HPDE6-E6E7 (cell line): ENCODE results near the gene PNP.
"Not testable (repeated sequence)": the region's sequence is repeated elsewhere in the genome, so short reads cannot be mapped to it uniquely, and the experiment has no call there.

Source experiments
- DNase-seq: peaks from one replicate; pipeline ENCODE4 v3.0.0; 2011; ENCODE audit warnings: missing footprints; ENCODE audit errors: extremely low spot score

PNP gene

DNA sequence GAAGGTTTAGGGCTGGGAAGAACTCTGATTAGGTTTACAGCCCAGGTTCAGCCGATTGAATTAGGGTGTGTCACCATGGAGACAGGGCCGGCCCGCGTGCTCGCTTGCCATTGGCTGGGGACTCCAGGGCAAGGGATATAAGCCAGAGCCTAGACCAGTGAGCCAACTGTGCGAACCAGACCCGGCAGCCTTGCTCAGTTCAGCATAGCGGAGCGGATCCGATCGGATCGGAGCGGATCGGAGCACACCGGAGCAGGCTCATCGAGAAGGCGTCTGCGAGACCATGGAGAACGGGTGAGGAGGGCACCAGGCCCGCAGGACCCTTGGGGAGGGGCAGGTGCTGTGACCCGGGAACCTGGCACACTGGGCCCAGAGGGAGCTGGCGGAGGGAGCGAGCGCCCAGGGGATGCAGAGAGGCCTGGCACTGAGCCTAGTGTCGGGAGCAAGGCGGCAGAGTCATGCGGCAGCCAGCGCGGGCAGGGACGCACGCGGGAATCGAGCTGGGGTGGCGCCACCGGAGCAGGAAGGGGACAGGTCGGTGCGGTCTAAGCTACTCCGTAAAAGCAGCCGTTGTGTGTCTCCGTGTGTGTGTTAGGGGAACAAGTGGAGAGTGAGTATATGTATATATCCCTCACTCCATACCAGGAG lies at the start of gene PNP:
PNP (plus strand) TSS at position 165 of the 648 bp plus-strand sequence; CDS start at position 284, 119 bp downstream.
- DNase-seq: peak; percentile 98

DNA sequence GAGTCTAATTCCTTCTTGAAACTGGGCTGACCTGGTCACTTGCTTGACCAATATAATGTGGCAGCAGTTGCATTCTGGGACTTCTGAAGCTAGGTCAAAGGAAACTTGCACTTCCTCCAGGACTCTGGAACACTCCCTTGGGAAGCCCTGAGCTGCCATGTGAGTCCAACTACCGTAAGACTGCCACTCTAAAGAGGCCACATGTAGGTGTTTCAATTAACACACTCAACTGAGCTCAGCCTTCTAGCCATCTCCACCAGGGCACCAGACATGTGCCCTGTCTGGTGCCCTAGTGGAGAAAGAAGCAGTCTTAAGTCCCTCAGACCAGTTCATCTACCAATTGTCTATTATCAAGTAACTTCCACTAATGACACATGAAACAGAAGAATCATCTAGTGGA lies 49.8 kb upstream of the PNP start:
- DNase-seq: no peak

DNA sequence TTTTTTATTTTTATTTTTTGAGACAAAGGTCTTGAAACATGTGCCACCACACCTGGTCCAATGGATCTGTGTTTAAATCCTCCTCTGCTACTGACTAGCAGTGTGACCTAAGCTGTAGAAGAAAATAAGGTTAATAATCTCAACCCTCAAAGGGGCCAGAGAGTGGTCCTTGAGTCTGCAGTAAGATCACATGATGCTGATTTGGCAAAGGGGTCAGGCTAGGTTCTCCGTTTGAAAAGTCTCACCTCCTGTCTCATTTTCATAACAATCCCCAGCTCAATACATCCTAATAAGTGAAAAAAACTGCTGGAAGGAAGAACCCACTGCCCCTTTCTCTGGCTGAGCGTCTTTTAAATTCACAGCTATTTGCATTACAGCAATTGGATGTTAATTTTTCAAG lies 47.9 kb upstream of the PNP start:
- no peak for DNase-seq

DNA sequence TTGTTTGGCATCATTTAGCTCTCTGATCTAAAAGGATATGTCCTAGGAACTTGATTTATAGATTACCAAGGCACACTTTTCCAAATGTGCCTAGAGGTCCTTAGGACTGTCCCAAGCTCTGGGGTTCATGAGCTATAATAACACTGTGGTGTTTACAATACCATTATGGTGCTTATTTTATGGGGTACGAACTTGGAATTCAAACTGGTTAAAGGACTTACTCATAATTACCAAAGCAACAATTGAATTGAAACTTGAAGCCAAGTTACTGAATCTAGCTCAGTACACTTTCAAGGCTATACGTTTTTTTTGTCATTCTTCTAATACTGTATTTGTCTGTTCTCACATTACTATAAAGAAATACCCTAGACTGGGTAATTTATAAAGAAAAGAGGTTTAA lies 46.3 kb upstream of the PNP start:
- no peak for DNase-seq

DNA sequence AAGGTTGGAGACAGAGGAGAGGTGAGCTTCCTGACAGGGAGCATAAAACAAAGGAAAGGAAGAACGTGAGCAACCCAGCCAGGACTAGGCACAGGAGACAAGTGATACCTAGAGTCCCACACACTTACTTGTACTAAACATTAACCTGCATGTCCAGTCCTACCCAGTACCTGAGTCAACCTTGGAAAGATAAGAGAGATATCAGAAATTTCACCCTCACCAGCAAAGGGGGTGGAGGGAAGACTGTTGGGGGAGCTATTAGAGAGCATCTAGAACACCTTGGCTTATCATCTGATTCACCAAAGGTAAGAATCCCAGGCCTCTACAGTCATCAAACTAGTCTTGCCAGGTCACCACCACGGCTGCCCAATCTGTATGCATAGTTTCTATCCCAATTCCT lies 44.4 kb upstream of the PNP start:
- no peak for DNase-seq

DNA sequence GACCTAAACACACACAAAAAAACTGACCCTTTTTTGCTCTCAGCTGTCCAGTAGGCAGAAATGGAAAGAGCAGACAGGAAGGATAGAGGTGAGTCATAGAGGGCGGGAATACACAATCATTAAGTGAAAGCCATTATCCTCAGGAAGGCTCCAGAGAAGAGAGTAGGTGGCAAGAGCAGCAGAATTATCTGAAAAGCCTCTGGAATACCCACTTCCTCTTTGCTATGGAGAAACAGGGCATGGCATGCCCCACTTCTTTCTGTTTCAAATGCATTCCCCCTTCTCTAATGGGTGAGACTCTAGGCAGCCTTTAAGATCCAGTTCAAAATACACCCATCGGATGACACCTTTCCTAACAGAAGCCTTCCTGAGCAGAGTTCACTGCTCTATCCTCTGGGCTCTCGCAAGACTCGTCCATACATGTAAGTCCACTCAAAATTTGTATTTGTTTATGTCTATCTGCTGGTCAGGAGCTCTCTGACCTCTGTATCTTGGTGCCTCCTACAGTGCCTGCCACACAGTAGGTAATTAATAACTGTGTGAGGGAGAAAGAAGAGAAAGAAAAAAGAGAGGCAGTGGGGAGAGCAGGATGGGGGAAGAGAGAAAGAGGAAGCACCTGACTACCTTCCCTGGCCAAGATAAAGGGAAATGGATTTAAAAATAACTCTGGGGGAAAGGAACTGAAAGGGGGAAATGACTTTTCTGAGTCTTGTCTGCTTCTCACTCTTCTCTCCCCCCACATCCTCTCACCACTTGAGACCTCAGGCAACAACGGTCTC lies 41.8 kb upstream of the PNP start:
- DNase-seq: peak; percentile 72

DNA sequence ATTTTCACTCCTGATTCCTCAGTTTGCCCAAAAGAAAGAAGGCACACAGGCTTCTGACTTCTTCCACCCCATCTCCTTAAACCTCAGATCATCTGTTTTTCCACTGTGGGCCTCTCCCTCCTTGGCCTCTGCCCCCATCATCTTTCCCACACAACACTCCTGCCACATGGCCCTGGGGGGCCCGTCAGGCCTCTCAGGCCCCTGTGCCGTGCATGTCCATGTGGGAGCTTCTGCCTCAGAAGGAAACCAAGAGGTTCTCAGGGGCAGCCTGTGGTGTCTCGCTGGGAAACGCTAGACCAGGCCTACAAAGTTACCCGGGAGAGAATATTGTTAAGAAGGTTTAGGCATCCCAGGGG lies 41.2 kb upstream of the PNP start:
- no peak for DNase-seq

DNA sequence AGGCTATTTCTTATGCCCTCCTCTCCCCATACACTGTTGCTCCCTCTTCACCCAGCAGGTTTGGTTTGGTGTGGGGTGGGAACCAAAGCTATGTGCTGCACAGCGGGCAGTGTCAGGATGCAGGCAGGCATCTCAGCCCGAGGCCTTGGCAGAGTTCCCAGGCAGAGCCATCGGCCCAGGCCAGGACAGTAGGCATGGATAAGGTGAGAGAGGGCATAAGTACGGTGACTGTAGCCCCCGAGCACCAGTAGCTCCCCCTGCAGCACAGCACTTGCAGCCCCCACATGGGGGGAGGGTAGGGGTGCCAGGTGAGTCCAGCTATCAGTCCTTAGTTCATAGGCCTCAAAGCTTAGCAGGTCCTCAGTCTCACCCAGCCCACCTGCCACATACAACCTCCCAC lies 40.4 kb upstream of the PNP start:
- no peak for DNase-seq

DNA sequence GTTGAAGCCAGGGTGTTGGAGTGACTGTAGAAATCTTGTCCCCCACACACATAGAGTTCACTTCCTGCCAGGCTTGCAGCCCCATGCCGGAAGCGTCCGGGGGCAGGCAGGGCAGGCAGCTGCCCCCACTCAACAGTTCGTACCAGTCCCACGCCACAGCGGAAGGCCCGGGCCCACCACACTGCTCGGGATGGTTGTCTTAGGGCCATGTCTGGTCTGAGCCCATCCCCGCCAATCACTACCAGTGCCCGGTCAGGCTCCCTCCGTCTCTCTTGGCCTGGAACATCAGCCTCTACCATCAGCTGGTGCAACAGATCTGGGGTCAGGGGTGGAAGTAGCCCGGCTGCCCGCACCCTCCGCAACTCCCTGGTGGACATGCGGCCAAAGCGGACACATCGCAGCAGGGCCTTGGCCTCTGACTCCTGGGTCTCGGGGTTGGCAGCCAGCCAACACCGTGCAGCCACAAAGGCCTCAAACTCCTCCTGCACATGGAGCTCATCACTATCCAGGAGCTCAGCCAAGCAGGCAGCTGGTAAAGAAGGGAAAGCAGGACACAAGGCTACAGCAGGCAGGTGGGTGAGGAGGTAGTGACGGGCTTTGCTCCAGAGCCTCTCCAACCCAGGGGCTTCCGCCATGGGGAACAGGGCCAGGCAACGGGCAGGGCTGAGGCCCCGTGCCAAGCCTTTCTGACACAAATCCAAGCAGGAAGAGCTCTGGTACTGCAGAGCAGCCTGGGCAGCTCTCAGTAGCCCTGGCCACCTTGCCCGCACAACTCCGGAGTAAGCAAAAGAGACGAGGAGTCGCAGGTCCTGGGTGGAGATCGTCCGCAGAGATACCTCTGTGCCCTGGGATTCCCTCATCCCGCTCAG lies 39.2 kb upstream of the PNP start:
- no peak for DNase-seq

DNA sequence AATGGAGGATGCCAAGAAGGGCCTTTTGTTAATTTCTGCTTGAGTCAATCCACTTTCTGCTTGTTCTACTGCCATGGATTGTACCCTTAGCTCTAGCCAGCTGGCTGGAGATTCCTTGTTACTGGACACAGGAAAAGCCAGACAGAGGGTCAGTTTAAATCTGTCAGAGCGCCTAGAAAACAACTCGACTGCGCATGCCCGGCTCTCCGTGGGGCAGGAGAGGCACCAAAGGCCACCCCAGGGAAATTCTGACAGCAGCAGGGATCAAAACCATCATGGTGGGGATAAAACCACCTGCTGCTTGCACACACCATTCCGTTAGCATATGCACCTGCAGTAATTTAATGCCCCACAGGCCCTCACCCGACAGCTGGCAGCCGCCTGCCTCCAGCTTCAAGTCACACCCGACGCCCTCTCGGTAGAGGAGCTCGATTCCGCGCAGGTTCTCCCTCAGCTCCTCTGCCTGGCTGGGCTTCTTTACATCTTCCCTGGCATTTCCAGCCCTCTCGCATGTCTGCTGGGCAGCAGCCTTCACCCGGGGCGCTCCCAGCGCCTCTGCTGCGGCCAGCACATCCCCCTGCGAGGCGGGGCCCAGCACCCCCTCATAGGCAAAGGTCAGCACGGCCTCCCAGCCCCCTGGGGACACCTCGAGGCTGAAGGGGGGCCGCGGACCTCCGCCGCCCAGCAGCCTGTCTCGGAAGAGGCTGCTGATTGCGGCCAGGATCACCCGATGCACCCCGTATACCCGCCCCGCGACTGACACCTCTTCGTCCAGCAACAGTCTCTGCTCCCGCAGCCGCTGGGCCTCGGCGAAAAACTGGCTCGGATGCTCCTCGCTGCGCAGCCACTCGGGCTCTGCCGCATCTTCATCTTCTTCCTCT lies 34.3 kb upstream of the PNP start:
- DNase-seq: no peak

DNA sequence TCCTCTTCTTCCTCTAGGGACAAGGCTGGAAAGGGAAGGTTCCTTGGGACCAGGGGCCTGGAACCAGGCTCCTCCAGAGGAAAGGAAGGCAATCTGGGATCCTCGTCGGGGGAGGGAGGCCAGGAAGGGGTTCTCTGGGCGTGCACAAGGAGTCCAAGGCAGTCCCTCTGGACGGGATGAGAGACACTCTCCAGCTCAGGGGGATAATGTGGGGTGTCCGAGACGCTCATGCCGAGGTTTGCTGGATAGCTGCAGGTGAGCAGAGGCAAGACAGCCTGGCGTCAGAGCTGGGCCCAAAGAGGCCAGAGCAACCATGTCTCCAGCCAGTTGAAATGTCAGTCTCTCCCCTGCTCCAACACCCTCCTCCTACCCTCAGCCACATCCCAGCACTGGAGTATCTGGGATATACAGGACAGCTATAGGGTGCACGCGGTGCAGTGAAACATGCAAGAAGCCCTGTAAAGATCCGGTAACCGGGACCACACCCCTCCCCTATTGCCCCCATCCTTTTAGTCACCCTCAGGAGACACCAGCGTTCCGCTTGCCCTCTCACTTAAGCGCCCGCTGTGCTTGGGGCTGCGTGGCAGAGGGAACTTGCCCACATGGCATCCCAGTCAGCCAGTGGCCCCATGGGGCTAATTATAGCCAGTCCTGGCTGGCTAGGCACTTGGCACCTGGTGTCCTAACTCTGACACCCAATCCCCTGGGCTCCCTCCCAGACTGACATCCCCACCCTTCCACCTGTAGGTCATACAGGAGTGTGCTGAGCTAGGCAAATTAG lies 33.4 kb upstream of the PNP start, which contains the start of gene KLHL33:
KLHL33 (minus strand) TSS at position 585 of the 781 bp plus-strand sequence; CDS start at position 230, 355 bp downstream.
- DNase-seq: no peak

DNA sequence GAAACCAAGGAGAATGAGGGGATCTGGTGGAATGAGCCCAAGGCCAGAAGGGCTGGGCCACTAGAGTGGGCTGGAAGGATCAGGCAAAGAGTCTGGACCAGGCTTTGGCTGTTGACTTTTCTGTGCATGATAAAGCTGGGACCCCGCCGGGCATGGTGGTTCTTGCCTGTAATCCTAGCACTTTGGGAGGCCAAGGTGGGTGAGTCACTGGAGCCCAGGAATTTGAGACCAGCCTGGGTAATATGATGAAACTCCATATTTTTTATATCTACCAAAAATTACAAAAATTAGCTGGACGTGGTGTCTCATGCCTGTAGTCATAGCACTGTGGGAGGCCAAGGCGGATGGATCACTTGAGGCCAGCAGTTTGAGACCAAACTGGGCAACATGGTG lies 32.8 kb upstream of the PNP start:
- DNase-seq: no peak

DNA sequence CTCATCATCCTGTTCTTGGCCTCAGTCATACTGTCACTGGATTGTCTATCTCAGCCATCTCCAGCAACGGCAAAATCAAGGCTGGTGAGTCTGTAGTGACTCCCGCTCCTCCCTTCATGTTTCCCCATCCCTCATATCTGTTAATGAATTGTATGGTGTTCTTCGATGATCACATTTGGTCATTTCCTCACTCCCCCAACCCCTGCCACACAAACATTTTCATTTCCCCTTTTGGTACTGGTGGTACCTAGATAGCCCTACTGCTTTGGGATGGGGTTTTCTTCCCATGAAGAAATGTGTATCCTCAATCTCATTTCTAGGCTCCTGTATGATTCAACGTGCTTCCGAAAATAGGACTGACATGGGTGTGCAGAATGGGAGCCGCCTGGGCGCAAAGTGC lies 30.5 kb upstream of the PNP start:
- DNase-seq: no peak

DNA sequence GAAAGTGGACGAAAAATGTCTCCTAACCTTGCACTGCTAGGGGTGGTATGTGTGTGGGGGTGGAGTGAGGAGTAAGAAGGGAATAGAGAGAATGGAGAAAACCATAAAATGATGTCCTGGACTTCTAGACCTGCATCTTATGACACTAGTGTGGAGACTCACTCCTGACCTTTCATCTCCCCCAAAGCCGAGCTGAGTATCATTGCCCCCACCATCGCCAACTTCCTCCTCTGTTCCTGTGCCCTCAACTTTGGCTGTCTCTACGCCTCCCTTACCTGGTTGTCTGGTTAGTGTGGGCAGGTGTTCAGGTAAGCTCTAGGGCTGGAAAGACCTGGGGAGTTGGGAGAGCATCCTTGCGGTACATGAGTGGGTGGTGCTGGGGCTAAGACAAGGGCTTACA lies 28.7 kb upstream of the PNP start:
- DNase-seq: no peak

DNA sequence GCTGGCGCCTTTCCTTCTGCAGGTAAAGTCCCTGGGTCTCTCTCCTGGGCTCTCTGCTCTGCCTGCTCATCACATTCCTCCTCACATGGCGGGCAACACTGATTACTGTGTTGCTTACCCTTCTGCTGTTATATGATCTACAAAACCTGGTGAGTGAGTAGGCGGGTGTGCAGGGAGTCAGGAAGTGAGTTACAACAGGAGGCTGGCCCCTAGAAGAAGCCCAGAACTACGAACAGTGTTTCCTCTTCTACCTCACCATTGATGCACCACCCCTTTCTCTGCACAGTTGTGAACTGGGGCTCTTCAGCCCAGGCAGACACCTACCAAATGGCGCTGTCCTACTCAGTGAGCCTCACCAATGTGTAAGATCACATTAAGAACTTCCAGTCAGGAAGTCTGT lies 28.3 kb upstream of the PNP start:
- no peak for DNase-seq

DNA sequence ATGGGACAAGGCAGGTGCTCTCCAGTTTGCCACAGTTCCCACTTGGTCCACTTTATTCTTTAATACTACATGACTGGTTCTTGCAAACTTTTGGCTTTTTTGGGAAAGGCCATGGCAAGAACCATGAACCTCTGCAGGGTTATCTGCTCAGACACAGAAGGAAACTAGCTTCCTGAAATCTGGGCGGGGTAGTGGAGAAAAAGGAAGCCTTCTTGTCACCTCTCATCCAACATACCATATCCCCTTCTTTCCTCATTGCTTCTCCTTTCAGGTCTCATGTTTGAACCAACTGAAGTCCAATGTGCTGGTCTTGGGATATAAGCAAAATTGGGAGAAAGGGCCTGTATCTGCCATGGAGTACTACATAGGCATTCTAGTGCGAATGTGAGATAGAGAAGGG lies 27.7 kb upstream of the PNP start:
- DNase-seq: no peak

DNA sequence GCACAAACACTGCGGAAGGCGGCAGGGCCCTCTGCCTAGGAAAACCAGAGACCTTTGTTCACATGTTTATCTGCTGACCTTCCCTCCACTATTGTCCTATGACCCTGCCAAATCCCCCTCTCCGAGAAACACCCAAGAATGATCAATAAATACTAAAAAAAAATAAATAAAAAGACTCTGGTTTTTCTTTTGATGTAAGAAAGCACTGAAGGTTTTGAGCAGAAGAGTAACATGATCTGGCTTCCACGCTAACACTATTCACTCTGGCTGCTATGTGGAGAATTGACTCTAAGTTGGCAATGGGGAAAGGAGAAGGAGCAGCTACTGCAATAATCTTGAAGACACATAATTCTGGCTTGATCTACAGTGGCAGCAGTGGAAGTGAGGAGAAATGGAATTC lies 25.6 kb upstream of the PNP start:
- DNase-seq: not testable (repeated sequence)

DNA sequence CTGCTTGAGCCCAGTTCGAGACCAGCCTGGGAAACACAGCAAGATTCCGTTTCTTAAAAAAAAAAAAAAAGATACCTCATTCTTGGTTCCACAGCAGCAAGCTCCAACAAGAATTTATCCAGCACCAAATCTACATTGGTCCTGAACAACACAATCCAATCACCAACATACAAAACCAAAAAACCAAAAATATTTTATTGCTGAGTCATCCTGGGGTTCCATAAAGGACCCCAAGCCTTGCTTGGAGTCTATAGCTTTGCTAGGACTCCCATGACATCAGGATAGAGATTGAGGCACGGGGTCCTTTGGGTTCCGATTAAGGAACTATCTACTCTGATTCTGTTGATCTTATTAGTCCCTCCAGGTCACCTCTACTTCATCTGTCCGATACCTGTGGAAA lies 22.3 kb upstream of the PNP start:
- no peak for DNase-seq

DNA sequence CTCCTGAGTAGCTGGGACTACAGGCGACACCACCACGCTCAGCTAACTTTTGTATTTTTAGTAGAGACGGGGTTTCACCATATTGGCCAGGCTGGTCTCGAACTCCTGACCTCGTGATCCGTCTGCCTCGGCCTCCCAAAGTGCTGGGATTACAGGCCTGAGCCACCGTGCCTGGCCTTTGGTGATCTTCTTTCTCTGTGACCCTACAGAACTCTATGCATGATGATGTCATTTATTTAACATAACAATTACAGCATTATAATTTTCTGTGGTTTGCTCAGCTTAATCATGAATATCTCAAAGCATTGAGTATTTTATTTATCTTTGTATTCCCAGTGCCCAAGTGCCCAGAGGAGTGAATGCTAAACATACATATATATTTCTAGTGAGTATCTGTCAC lies 16.4 kb upstream of the PNP start:
- DNase-seq: not testable (repeated sequence)

DNA sequence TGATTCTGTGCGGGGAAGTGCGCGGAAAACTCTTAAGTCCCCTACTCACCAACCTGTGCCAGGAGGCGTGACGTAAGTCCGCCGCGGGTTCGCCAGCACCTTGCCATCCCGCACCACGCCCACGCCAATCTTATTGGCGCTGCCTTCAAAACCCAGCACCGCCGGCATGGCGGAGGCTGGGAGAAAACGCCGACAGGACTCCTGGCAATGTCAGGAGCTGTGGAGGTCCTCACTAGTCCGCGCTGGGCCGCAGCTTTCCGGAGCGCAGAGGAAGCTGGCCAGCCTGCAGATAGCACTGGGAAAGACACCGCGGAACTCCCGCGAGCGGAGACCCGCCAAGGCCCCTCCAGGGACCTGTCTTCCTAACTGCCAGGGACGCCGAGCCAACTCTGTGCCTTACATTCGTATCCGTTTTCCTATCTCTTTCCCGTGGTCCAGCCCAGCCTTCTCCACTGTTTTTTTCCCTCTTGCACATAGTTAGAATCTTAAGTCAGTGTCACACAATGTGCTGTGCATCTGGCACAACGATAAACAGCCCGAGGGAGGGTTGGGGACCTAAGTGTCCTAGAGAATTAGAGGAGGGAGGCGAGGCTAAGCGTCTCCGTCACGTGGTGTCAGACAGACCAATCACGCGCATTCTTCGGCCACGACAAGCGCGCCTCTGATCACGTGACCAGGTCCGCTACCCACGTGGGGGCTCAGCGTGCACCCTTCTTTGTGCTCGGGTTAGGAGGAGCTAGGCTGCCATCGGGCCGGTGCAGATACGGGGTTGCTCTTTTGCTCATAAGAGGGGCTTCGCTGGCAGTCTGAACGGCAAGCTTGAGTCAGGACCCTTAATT lies 14.5 kb upstream of the PNP start, which contains the start of the genes APEX1 and OSGEP:
APEX1 (plus strand) TSS at position 711 of the 839 bp plus-strand sequence. CDS start 420 bp downstream, outside the sequence.
OSGEP (minus strand) TSS at position 297 of the 839 bp plus-strand sequence; CDS start at position 168, 129 bp downstream.
- DNase-seq: peak; percentile 97
